GM21737 (cell line): ENCODE data around the gene POU2F3.
A peak's percentile ranks its signal among the peaks of the same experiment; 100 is the strongest.

Source experiments
- ATAC-seq: cut with Tn5 transposase; IDR thresholded peaks from one replicate; pipeline ENCODE4 v1.9.1; 2021; ENCODE audit warnings: mild to moderate bottlenecking, moderate library complexity; ENCODE audit not compliant: unreplicated experiment

The POU2F3 gene

DNA sequence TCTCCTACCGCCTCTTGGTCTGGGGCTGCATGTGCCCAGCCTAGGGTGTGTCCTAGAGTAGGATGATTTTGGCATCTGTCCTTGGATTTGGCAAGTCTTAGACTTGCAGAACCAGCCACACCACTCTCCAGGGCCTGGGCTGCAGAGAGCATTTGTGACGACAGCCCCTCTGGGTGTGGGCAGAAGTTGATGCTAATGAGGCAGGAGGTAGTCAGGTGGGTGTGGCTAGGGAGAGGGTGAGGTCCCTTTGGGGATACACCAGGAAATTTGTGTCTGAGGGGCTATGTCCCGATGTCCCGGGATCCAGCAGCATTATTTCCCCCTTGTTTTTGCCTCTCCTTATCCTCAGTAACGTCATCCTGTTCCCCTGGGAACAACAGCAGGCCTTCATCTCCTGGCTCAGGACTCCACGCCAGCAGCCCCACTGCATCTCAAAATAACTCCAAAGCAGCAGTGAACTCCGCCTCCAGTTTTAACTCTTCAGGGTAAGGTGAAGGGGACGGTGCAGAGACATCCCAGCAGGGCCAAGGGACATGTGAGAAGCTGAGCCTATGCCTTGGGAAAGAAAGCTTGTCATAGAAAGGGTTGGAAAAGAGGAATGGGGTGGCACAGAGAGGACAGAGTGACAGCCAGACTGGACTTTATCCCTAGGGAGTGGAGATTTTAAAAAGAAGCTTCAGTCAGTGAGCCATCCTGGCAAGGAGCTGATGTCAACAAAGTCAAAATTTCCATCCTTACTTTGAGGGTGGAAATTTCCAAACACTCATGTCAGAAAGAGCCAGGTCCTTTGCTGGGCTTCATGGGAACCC lies 77.1 kb downstream of the POU2F3 start:
- ATAC-seq, result no peak

DNA sequence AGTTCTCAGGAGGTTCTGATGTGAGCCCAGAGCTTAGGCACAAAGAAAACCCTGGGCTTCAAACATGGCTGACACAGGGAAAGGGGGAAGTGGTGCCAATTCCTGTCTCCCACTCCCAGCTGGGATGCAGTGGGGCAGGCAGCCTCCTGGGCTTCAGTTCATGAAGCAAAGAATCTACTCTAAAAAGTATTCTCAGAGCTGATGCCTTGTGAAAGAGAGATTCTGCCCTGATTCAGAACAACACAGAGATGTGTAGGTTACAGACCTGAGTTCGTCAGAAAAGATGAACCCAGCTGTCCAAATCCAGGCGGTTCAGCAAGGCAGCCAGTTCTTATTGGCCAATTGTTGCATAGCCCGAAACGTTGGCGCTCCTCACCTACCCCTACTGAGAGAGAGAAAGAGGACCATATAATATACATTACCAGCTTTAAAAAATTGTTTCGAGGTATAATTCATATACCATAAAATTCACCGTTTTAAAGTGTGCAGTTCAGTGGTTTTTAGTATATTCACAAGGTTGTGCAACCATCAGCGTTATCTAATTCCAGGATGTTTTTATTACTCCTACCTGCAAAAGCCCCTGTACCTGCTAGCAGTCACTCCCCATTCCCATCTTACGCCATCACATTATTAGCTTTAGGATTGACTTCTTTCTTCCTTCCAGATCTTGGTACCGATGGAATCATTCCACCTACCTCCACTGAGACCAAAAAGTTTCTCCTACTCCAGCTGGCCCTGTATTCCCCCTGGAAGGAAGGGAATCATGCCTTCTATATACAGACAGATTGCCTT lies 77.9 kb downstream of the POU2F3 start:
- no peak for ATAC-seq

DNA sequence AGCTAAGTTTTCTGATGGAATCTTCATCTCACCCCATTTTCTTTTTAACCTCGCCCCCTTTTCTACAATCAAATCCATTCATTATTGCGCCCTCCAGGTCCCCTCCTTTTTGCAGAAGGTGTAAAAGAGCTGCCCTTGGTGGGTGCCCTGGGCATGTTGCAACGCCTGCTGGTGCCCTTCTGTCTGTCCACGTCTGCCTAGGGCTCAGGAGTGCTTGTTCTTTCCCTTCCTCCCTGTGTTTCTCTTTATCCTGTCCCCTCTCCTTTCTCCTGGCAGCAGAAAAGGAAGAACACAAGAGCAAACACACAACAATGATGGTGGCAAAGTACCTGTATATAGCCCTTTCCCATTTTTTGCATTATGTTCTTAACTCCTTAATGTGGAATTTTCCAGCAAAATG lies 79.0 kb downstream of the POU2F3 start:
- ATAC-seq, result no peak

DNA sequence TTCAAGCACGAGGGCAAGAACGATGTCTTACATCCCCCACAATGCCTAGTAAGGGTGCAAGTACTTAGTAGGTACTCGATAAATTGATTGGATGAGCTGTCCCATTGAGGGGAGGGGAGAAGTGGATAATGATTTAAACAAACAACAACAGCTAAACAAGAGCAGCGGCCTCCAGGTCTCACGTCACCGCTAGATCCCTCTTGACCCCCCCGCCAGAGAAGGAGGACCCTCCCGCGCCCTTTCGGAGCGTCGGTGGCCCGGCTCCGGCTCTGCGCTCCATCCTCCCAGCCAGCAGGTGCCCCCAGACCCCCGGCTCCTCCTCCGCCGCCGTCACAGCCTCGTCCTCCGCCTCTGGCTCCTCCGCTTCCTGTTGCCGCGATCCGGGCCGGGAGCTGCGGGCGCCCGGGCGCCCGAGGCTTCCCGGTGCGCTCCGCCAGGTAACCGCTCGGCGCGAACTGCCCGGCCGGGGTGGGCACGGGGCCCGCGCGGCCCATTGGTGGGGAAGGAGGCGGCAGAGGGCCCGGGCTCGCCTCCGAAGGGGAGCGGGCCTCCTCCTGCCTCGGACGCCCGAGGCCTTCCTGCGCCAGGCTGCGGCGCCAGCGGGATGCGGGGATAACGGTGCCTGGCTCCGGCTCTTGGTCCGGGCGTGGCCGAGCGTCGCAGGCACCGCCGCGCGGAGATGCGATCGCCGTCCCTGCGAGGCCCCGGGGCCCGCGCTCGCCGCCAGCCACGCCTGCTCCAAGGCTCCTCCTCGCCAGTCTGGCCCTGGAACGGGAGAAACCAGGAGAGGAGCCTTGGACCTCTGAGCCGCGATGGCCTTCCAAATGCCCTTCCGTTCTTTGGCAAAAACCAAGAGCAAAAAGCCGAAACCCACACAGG lies 85.2 kb downstream of the POU2F3 start, which contains the start of gene TLCD5:
Gene TLCD5, plus strand, starts transcription at position 368 of the 879 bp plus-strand sequence. CDS start 2,143 bp downstream, outside the sequence.
- no peak for ATAC-seq

DNA sequence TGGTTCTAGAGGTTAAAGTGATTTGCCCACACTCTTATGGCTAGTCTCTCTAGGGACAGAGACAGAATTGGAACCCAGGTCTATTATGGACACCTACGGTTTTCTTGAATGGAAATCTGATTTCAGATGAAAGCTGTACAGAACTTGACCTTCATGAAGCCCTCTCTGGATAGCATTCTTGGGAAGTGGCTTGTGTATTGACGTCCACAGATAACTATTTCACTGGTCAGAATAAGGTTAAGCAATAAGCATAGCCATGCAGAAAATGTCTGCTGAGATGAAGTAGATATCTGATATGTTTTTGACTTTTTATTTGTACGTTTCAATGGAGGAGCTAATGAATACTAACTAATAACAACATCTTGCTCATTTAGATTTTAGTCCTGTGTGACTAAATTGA lies 86.3 kb downstream of the POU2F3 start:
- ATAC-seq, result no peak

DNA sequence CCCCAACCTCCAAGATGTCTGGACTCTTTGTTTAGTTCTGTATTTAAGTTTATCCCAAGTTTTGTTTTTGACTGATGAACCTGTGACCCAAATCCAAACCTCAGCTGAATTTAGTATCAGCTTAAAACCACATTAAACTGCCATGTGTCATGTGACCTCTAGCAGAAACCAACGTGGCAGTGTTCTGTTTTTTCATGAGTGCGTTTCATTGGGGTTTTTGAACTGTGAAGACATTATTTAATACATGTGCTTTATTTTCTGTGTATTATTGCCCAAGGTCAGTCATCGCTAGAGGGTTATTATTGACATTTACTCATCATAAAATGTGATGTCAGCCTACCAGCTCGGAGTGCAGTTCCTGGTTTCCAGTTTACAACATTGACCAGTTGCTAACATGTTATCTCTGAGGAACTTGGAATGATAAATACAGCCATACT lies 86.9 kb downstream of the POU2F3 start:
- ATAC-seq, result no peak

DNA sequence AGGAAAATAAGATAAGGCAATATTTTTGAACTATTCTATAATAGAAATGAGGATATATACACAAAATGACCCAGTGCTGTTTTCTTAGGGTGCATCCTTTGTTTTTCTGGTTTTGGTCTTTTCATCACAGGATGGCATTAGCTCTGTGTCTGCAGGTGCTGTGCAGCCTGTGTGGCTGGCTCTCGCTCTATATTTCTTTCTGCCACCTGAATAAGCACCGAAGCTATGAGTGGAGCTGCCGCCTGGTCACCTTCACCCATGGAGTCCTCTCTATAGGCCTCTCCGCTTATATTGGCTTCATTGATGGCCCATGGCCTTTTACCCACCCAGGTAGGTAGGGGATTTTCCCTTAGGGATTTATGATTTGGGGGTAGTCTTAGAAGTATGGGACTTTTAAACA lies 87.4 kb downstream of the POU2F3 start:
- no peak for ATAC-seq

DNA sequence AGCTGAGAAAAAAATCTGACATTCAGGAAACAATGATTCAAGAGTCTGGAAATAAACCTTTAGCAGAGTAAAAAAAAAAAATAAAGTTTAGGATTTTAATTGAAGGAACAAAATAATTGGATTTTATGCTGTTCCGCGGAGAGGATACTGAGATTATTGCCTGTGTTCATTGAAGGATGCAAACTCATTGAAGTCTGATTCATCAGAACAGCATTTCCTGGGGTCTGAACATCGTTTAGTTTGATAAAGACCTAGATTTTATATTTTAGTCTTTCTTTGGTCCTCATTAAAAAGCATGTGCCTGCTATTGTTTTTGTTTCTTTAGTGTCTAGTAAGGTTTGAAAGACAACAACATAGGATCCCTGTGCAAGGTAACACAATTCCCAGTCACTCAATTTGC lies 89.6 kb downstream of the POU2F3 start:
- no peak for ATAC-seq

DNA sequence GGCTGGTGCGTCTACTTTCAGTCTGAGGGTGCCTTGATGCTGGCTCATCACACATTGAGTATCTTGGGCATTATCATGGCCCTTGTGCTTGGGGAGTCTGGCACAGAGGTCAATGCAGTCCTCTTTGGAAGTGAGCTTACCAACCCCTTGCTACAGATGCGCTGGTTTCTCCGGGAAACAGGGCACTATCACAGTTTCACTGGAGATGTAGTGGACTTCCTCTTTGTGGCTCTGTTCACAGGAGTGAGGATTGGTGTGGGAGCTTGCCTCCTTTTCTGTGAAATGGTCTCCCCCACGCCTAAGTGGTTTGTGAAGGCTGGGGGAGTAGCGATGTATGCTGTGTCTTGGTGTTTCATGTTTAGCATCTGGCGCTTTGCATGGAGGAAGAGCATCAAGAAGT lies 90.1 kb downstream of the POU2F3 start:
- no peak for ATAC-seq

DNA sequence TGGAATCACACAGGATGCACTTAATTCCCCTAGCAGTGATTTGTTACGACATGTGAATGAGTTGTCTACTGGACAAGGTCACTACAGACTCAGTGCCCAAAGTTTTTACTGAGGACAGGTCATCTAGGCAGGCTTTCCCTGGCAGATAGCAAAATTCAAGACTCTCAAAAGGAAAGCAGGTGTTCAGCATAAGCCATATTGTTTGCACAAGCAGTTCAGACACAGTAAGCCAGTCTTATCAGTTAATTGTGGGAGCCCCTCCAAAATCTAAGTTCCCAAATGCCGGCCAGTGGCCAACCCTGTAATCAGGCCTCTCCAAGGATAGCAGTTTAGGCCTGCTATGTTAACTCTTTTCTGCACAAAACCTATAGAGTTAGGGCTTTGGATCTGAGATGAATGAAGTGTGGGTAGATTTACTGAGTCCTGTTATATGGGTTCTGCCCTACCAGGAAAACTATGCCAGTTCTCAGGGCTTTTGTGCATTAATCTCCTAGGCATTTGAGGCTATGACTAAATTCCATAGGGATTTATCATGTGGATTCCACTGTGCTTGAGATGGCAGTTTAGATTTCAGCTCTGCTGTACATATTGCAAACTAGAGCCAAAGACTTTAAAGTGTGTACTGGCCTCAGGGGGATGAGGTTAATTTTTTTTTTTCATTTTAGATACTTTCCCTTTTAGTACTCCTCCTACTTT lies 91.5 kb downstream of the POU2F3 start:
- ATAC-seq, result no peak

DNA sequence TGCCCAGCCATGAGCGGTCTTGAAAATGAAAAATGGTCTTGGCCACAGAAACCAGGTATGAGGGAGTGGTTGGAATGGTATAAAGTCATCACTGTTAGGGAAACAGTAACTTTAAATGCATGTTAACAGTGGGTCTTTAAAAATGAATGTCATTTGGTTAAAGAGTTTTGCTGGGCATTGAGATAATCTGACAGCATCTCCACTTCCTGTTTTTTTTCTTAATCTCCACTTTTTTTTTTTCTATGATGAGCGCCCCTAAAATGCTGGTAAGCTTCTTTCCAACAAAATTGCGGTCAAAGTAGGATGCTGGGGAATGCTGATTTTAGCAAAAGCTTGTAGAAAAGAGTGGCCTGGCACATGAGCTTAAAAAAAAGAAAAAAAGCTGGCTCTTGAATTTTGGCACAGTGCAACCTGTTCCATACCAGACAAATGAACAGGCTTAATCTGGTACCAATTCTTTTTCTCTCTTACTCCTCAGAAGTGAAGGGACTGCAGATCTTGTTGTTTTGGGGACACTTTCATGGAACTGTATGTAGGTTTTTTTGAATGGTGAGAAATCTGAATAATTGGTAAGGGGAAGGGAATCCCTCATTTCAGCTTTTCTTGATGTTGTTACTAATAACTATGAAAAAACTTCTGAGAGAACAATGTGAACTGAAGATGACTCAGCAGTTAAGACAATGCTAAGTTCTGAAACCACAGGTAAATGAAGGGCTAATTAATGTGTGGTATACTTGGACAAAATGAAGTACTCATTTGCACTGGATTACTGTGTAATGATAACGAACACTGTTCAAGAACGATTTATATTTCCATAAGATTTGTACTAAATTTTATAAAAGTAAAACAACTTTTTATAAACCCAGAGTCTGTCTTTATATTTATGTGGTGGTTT lies 93.1 kb downstream of the POU2F3 start:
- no peak for ATAC-seq

DNA sequence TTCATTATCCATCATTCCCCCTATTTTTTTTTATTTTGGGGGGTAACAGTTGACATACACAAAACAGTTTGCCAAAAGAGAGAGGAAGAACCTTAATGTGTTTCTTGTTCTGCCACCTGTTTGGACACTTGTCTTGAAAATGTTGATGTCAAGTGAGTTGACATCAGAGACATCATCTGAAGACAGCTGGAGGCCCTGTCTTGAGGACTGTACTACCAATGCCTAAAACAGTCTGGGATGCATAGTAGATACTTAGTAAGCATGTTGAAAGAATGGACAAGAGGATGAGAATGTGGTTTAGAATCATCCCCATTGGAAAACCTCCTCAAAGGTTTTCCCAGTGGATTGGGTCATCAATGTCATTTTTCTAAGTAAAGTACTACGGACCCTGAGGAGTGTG lies 93.9 kb downstream of the POU2F3 start:
- no peak for ATAC-seq

DNA sequence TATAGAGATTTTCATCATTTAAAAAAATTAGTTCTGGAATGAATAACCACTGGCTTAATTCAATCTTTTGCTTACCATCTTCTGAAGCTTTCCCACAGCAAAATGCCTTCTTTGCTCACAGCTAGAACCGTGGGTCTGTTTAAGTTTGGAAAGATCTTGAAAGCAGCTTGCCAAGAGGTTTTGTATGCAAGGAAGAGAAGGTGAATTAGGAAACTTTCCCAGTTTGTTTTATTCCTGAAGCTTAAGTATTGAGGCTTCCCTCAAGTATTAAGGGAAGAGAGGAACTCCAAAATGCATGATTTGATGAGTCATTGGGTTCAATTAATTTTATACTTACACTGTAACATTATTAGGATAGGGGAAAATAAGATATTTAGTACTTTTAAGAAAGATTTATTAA lies 94.4 kb downstream of the POU2F3 start:
- ATAC-seq, result no peak

DNA sequence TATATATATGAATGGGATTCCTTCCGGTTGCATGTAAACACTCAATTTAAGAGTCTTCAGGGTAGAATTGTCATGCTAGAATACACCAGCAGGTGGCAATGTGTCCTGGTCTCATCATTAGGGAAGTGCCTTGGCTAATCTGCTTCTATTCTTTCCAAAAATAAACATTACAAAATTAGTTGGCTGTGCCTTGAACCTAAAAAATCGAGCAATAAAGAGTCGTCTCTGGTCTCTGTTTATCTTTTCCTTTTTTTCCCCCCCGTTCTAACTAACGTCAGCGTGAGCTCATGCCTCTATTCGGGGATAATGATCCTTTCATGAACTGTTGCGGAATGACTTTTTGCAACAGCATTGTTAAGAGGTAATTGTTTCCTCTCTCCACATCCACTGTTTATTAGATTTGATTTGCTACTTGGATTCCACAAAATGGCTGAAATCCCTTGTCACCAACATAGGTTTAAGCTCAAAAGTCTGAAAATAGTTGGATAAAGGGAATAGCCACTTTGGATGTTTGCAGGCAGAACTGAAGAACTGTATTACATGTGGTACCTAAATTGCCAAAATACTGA lies 95.0 kb downstream of the POU2F3 start:
- ATAC-seq, result no peak

DNA sequence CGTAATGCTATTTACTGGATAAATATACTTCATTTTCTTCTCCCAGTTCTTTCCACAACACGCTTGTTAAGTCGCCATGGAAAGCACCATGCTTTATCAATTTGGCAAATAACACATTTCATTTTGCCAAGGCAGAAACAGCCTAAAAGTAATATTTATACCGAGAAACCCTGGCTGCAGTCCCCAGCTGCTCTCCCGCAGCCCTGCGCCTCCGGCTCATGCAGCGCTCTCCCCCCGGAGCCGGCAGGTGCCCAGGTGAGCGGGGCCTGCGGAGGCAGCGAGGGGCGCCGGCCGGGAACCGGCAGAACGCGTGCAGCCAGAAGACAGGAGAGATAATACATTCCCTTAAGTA lies 95.6 kb downstream of the POU2F3 start:
- ATAC-seq, result peak; percentile 23

DNA sequence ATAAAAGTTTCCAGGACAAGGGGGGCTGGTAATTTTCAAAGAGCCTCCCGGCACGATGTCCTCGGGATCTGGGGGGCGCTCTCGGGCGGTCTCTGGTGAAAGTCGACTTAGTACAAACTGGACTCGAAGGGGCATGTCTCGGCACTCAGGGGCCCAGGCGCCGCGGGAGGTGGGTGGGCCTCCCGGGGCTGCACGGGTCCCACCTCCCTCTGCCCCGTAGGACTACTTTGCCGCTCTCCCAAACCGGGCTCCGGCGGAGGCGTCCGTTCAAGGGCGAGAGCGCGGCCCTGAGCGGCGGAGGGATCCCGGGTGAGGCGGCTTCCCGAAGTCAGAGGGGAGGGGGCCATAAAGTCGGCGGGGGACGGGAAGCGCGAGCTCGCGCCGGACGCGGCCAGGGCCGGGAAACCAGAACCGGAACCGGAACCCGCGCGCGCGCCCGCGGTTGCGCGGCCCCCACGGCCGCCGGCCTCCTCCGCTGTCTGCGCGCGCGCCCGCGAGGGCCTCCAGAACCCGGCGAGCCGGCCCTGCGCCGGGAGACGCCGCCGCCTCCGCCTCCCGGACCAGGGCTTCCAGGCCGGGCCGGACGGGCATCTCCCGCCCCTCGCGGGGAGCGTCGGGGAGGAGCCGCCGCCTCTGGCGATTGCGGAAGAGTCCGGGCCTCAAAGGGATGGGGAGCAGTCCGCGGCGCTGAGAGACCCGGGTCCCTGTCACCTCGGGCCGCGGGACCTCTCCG lies 96.1 kb downstream of the POU2F3 start, which contains the start of gene ARHGEF12:
Gene ARHGEF12, plus strand, starts transcription at position 506 of the 733 bp plus-strand sequence. CDS start 831 bp downstream, outside the sequence.
- ATAC-seq, result peak; percentile 50

DNA sequence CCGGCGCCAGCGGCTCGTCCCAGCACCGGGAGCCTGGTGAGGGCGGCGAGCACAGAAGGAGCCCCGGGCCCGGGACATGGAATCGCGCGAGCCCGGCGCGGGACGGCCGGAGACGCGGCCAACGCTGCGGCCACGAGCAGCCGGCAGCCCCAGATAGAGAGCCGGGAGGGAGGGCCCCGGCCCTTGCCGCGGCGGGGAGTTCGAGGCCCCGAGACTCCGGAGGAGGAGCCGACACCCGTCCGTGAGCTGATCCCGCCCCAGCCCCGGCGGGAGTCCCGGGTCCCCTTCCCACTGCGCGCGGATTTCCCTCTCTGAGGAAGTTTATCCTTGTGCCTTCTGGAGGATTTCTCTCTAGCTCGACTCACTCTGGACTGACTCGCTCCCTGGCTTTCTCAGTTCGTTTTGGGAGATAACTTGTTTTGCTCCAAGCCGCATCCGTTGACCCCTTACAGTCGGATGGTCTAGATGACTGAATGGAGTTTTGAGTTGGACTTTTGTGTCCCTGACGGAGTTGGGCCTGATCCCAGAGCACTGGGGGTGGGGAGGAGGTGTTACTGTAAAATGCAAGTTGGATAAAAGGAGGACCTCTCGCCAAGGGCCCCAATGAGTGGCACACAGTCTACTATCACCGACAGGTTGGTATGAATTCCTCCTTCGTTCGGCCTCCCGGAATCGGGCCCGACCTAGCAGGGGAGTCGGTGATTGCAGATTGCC lies 96.9 kb downstream of the POU2F3 start:
- ATAC-seq, result peak; percentile 25
